HepG2 (cell line): ENCODE results near the gene KCND2. TPM values are rescaled to one million over a fixed set of nuclear protein-coding genes. Genes with fewer than 3 reads are reported as not detected.

Experiments
- ATAC-seq: fragments of 200-7000 bp; cut with Tn5 transposase; 3 replicates; pipeline ENCODE4 v1.9.1; 2020; ENCODE audit warnings: mild to moderate bottlenecking, moderate library complexity
- BruUV-seq: library from RNA; stranded (reverse); fragments of 400-500 nt; replicated peaks from 2 replicates; lab custom pipeline; 2021; lab: Mats Ljungman, UMichigan
- CTCF ChIA-PET: fragments of 300-600 bp; formaldehyde crosslinking; extraction: SDS; loops from one replicate; lab custom pipeline; 2021; ENCODE audit warnings: low total read pairs, inconsistent platforms, low intra/inter-chr PET ratio; lab: Yijun Ruan, JAX
- POLR2A ChIA-PET: fragments of 350-600 bp; sonication (Branson Sonifier 250); formaldehyde crosslinking; loops from one replicate; lab custom pipeline; 2020; ENCODE audit warnings: antibody characterized with exemption, inconsistent platforms; lab: Yijun Ruan, JAX
- DNase-seq: peaks from one replicate; pipeline ENCODE4 v3.0.0-alpha.2; 2015; ENCODE audit warnings: low spot score
- FAIRE-seq: peaks from 3 replicates; lab custom pipeline; 2011; peaks lifted over from hg19 to GRCh38; lab: Jason Lieb, UNC
- H2AFZ ChIP-seq: one replicate; pipeline ENCODE4 v1.6.1; 2011; ENCODE audit warnings: low read length, inconsistent platforms
- H3K27ac ChIP-seq: fragments of 300-600 bp; 3 replicates; pipeline ENCODE4 v1.8.0; 2011; ENCODE audit warnings: mixed run types, mild to moderate bottlenecking, mixed read lengths, low read length, inconsistent platforms; ENCODE audit not compliant: insufficient read depth; ENCODE audit errors: extremely low read length
- H3K27me3 ChIP-seq, 2 experiments: fragments of 200-600 bp in 1 of 2; 2 replicates in 1 of 2; 3 replicates in 1 of 2; pipeline versions ENCODE4 v1.6.0 to v1.8.0; 2011; ENCODE audit warnings: low read length in 2 of 2, mild to moderate bottlenecking in 2 of 2, moderate library complexity in 2 of 2, inconsistent platforms in 1 of 2; ENCODE audit not compliant: insufficient read depth in 2 of 2, control insufficient read depth in 1 of 2
- H3K36me3 ChIP-seq, 2 experiments: fragments of 200-600 bp in 1 of 2; replicated peaks in 1 of 2; 2 replicates in 1 of 2; 3 replicates in 1 of 2; pipeline versions ENCODE4 v1.5.1 to v1.8.0; 2011; ENCODE audit warnings: low read length in 2 of 2, inconsistent platforms in 1 of 2; ENCODE audit not compliant: insufficient read depth in 2 of 2, control insufficient read depth in 1 of 2
- H3K4me1 ChIP-seq: 2 replicates; pipeline ENCODE4 v1.5.1; 2012; ENCODE audit warnings: low read length, inconsistent platforms; ENCODE audit not compliant: insufficient read depth
- H3K4me2 ChIP-seq: 2 replicates; pipeline ENCODE4 v1.6.0; 2011; ENCODE audit warnings: low read depth, low read length, inconsistent platforms
- H3K4me3 ChIP-seq, 3 experiments: fragments of 200-600 bp in 1 of 3; sonication (generic), shearing (Covaris generic) in 1 of 3; replicated peaks in 1 of 3; 2 replicates each; pipeline ENCODE4 v1.5.1; 2011 to 2016; ENCODE audit warnings: low read length in 3 of 3, inconsistent platforms in 2 of 3, low read depth in 2 of 3, mild to moderate bottlenecking in 2 of 3, control low read depth in 1 of 3, mixed read lengths in 1 of 3; ENCODE audit not compliant: insufficient read depth in 1 of 3
- H3K79me2 ChIP-seq: one replicate; pipeline ENCODE4 v1.6.1; 2011; ENCODE audit warnings: low read length, inconsistent platforms; ENCODE audit not compliant: insufficient read depth
- H3K9ac ChIP-seq: 2 replicates; pipeline ENCODE4 v1.6.0; 2011; ENCODE audit warnings: mild to moderate bottlenecking, low read depth, low read length, inconsistent platforms; ENCODE audit not compliant: insufficient read depth
- H3K9me3 ChIP-seq: 2 replicates; pipeline ENCODE4 v1.5.1; 2012; ENCODE audit warnings: mild to moderate bottlenecking, low read length
- H4K20me1 ChIP-seq: 2 replicates; pipeline ENCODE4 v1.6.0; 2011; ENCODE audit warnings: inconsistent platforms, mild to moderate bottlenecking, low read length, moderate library complexity; ENCODE audit not compliant: insufficient read depth
- HNRNPK ChIP-seq: fragments of 200-400 bp; formaldehyde crosslinking; IDR thresholded peaks from 2 replicates; pipeline ENCODE4 v1.6.1; 2018; ENCODE audit warnings: low read length, low read depth, moderate library complexity, mild to moderate bottlenecking; ENCODE audit not compliant: poor library complexity, severe bottlenecking
- KMT2B ChIP-seq: IDR thresholded peaks from 2 replicates; pipeline ENCODE4 v1.6.1; 2016; ENCODE audit warnings: missing genetic modification reagents, missing compliant biosample characterization
- NBN ChIP-seq: fragments of 450-650 bp; conservative IDR thresholded peaks from 2 replicates; pipeline ENCODE4 v1.6.1; 2017
- SUZ12 ChIP-seq: fragments of 150-350 bp; IDR thresholded peaks from 2 replicates; pipeline ENCODE4 v1.6.1; 2014; ENCODE audit warnings: low read depth, low read length
- TCF7L2 ChIP-seq: IDR thresholded peaks from 2 replicates; pipeline ENCODE4 v1.6.1; 2011; ENCODE audit warnings: mild to moderate bottlenecking, low read depth, low read length, moderate library complexity
- WIZ ChIP-seq: sonication (generic); formaldehyde crosslinking; IDR thresholded peaks from 2 replicates; pipeline ENCODE4 v1.5.1; 2020; ENCODE audit warnings: mild to moderate bottlenecking, missing genetic modification reagents
- ZBTB38 ChIP-seq: sonication (generic); formaldehyde crosslinking; IDR thresholded peaks from 2 replicates; pipeline ENCODE4 v1.5.1; 2020; ENCODE audit warnings: mild to moderate bottlenecking, missing genetic modification reagents
- ZNF263 ChIP-seq: sonication (generic); formaldehyde crosslinking; IDR thresholded peaks from 2 replicates; pipeline ENCODE4 v1.4.0; 2020; ENCODE audit warnings: missing genetic modification reagents
- ZNF382 ChIP-seq: sonication (generic); formaldehyde crosslinking; IDR thresholded peaks from 2 replicates; pipeline ENCODE4 v1.5.0; 2020; ENCODE audit warnings: missing genetic modification reagents, mild to moderate bottlenecking, borderline replicate concordance
- ZNF468 ChIP-seq: sonication (generic); formaldehyde crosslinking; IDR thresholded peaks from 2 replicates; pipeline ENCODE4 v1.8.0; 2022; ENCODE audit warnings: mild to moderate bottlenecking, moderate library complexity, missing genetic modification reagents
- ZNF530 ChIP-seq: sonication (generic); formaldehyde crosslinking; IDR thresholded peaks from 2 replicates; pipeline ENCODE4 v1.5.0; 2020; ENCODE audit warnings: low read depth, mild to moderate bottlenecking, missing genetic modification reagents
- ZNF670 ChIP-seq: sonication (generic); formaldehyde crosslinking; IDR thresholded peaks from 2 replicates; pipeline ENCODE4 v1.8.0; 2022; ENCODE audit warnings: mild to moderate bottlenecking, missing genetic modification reagents, borderline replicate concordance
- ZSCAN31 ChIP-seq: sonication (generic); formaldehyde crosslinking; IDR thresholded peaks from 2 replicates; pipeline ENCODE4 v1.5.0; 2020; ENCODE audit warnings: low read depth, mild to moderate bottlenecking, missing genetic modification reagents
- WGBS: methylation state at CpG from one replicate; pipeline ENCODE4 v1.1.6; 2017; ENCODE audit warnings: low lambda C conversion rate; 5-methylcytosine and 5-hydroxymethylcytosine counted together
- in situ Hi-C: cut with HindIII; loops from 2 replicates; pipeline ENCODE4 v1.10.0; 2017; ENCODE audit warnings: low pct_unique_long_range_greater_than_20kb; ENCODE audit not compliant: extremely low pct_ligation_motif_present
- intact Hi-C: fragments of 100-400 bp; cut with micrococcal nuclease; formaldehyde crosslinking; loops from one replicate; pipeline ENCODE4 v1.10.0; 2022; ENCODE audit not compliant: unreplicated experiment
- polyA plus RNA-seq, 8 experiments: library from polyadenylated mRNA; depleted of rRNA in 3 of 8; stranded (reverse) in 7 of 8; unstranded in 1 of 8; fragments of >200 nt; fragmentation: Illumina TruSeq in 4 of 8; extraction: Trizol in 4 of 8; gene quantifications; 2 replicates each; pipeline versions ENCODE4 v1.2.1 to v1.2.3, GENCODE V29; 2011 to 2016; ENCODE audit warnings: low read depth in 4 of 8, missing spikeins in 1 of 8, mixed read lengths in 1 of 8; ENCODE audit not compliant: insufficient read depth in 1 of 8
- total RNA-seq, 5 experiments: library from RNA; depleted of rRNA; stranded (reverse); fragments of >200 nt; fragmentation: Illumina TruSeq; extraction: Trizol; gene quantifications; 2 replicates each; pipeline ENCODE4 v1.2.3, GENCODE V29; 2016; ENCODE audit warnings: low read depth in 1 of 5
- TF ChIP-seq, protein P1 (sequence below): sonication (generic); formaldehyde crosslinking; conservative IDR thresholded peaks from 2 replicates; pipeline ENCODE4 v1.4.0; 2020; ENCODE audit warnings: missing genetic modification reagents
- TF ChIP-seq, protein P2 (sequence below), 2 experiments: sonication (generic) in 1 of 2; formaldehyde crosslinking in 1 of 2; IDR thresholded peaks; 2 replicates each; pipeline versions ENCODE4 v1.4.0 to v1.6.1; 2016 to 2020; ENCODE audit warnings: borderline replicate concordance in 1 of 2, low read depth in 1 of 2, mild to moderate bottlenecking in 1 of 2, missing genetic modification reagents in 1 of 2
- TF ChIP-seq, protein P3 (sequence below): sonication (generic); formaldehyde crosslinking; IDR thresholded peaks from 2 replicates; pipeline ENCODE4 v1.5.1; 2020; ENCODE audit warnings: missing genetic modification reagents, mild to moderate bottlenecking, borderline replicate concordance
- TF ChIP-seq, protein P4 (sequence below): sonication (generic); formaldehyde crosslinking; IDR thresholded peaks from 2 replicates; pipeline ENCODE4 v1.4.0; 2020; ENCODE audit warnings: mild to moderate bottlenecking, missing genetic modification reagents

The KCND2 gene
- total and polyA plus RNA-seq, 2 of the 13 experiments (the other 11 are each of a cell fraction or from before 2014, with no cell fraction given), result not detected

DNA sequence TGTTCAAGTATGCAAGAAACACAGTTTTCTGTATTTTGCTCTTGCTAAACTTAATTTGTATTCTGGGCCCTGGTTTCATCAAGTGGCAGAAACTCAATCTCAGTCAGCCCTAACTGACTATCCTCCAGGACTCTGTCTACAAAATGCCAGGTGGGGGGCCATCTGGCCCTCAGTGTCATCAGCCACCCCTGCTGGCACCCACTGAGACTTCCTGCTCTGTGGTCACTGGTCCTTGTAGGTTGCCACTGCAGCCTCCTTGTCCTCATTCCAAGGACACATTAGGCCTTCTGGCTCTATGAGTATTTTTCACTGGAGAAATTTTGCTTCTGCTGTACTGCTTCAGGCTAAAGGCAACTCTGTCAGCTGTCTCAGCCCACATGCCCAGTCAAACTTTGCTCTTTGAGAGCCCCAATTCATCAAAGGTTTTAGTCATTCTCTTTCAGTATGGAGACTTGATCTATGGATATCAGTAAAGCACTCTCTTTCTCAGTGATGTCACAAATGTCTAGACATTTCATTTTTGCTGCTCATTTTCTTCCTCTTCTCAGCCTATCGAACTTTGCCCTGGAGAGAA lies 163.6 kb downstream of the KCND2 start (continued):
- TF ChIP-seq, protein P1, sequence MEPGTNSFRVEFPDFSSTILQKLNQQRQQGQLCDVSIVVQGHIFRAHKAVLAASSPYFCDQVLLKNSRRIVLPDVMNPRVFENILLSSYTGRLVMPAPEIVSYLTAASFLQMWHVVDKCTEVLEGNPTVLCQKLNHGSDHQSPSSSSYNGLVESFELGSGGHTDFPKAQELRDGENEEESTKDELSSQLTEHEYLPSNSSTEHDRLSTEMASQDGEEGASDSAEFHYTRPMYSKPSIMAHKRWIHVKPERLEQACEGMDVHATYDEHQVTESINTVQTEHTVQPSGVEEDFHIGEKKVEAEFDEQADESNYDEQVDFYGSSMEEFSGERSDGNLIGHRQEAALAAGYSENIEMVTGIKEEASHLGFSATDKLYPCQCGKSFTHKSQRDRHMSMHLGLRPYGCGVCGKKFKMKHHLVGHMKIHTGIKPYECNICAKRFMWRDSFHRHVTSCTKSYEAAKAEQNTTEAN, result no peak
- TF ChIP-seq TCF7L2, result no peak

DNA sequence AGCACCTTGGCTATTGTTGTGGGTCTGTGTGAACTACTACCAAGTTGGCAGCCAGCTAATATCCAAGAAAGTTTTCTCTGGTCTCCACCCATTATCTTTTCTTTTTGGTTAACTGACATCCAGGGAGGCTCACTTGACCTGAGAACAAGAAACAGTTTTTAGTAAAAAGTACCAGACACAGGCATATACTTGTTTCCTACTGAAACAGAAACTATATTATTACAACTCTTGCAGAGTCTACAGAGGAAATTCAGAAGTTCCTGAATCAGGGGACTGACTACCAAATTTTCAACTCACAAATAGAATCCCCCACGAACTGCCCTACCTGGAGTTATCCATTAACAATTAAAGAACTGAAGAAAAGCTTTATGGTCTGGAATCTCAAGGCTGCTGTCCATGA lies 168.9 kb downstream of the KCND2 start:
- no peaks in the 10 kb centered on the region for H3K36me3 ChIP-seq
- ChIA-PET CTCF (no interaction called here), POLR2A (no interaction called here)
- intact Hi-C loops, result no loop called here
- H3K4me2 ChIP-seq, result no peak overlapping the region
- WGBS, result 0% methylated on average over 1 of the region's 1 CpG
- no peak overlapping the region for H3K4me3 ChIP-seq
- TF ChIP-seq ZBTB38 (CRISPR knock-in tag) (no peak), WIZ (CRISPR knock-in tag) (no peak), ZNF530 (CRISPR knock-in tag) (no peak), ZNF382 (CRISPR knock-in tag) (no peak), KMT2B (CRISPR knock-in tag) (no peak), ZNF263 (no peak), ZNF468 (CRISPR knock-in tag) (no peak), HNRNPK (no peak), NBN (no peak), ZNF670 (CRISPR knock-in tag) (no peak), SUZ12 (no peak), ZSCAN31 (CRISPR knock-in tag) (no peak)
- TF ChIP-seq, protein P2, sequence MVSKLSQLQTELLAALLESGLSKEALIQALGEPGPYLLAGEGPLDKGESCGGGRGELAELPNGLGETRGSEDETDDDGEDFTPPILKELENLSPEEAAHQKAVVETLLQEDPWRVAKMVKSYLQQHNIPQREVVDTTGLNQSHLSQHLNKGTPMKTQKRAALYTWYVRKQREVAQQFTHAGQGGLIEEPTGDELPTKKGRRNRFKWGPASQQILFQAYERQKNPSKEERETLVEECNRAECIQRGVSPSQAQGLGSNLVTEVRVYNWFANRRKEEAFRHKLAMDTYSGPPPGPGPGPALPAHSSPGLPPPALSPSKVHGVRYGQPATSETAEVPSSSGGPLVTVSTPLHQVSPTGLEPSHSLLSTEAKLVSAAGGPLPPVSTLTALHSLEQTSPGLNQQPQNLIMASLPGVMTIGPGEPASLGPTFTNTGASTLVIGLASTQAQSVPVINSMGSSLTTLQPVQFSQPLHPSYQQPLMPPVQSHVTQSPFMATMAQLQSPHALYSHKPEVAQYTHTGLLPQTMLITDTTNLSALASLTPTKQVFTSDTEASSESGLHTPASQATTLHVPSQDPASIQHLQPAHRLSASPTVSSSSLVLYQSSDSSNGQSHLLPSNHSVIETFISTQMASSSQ (IDR thresholded peaks at IDR 0.05; ENCODE audit: low read depth), result no peak
- TF ChIP-seq, protein P2 (CRISPR knock-in tag; IDR thresholded peaks at IDR 0.05; ENCODE audit: borderline replicate concordance), result no peak
- TF ChIP-seq, protein P3, sequence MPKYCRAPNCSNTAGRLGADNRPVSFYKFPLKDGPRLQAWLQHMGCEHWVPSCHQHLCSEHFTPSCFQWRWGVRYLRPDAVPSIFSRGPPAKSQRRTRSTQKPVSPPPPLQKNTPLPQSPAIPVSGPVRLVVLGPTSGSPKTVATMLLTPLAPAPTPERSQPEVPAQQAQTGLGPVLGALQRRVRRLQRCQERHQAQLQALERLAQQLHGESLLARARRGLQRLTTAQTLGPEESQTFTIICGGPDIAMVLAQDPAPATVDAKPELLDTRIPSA, result no peak
- TF ChIP-seq, protein P4, sequence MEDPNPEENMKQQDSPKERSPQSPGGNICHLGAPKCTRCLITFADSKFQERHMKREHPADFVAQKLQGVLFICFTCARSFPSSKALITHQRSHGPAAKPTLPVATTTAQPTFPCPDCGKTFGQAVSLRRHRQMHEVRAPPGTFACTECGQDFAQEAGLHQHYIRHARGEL (CRISPR knock-in tag), result no peak
- TF ChIP-seq, all 625 proteins: peak for 0
- Histone ChIP-seq H3K79me2 (no peaks in the 10 kb centered on the region), H2AFZ (no peak overlapping the region), H3K9ac (no peak overlapping the region), H3K9me3 (no peaks in the 10 kb centered on the region), H3K27ac (no peak overlapping the region), H4K20me1 (no peaks in the 10 kb centered on the region), H3K4me1 (no peaks in the 10 kb centered on the region), H3K27me3 (no peaks in the 10 kb centered on the region)
- in situ Hi-C loops, result no loop called here
- BruUV-seq, result no TSS peak
- no peak for DNase-seq
- no peak for FAIRE-seq
- ATAC-seq, result no peak
